H1 (cell line): ENCODE measurements around the gene PML. TPM values are rescaled to one million over a fixed set of nuclear protein-coding genes. Genes with fewer than 3 reads are reported as not detected.

ENCODE experiments used
- BACH1 ChIP-seq: IDR thresholded peaks from 2 replicates; pipeline ENCODE4 v1.6.1; 2012; ENCODE audit warnings: low read length, improper control_type of control experiment
- HDAC2 ChIP-seq, 2 experiments: fragments of 300-600 bp in 1 of 2; sonication (generic) in 1 of 2; IDR thresholded peaks; 2 replicates each; pipeline ENCODE4 v1.6.1; 2011 to 2012; ENCODE audit warnings: low read depth in 2 of 2, low read length in 2 of 2, mild to moderate bottlenecking in 2 of 2, moderate library complexity in 2 of 2, borderline replicate concordance in 1 of 2, inconsistent platforms in 1 of 2
- polyA plus RNA-seq, 7 experiments: library from polyadenylated mRNA; depleted of rRNA in 3 of 7; stranded (reverse) in 5 of 7; unstranded in 2 of 7; fragments of >200 nt in 5 of 7; fragments of 200-250 nt in 2 of 7; gene quantifications; 1 replicate in 5 of 7; 2 replicates in 1 of 7; 4 replicates in 1 of 7; pipeline versions ENCODE4 v1.2.1 to v1.2.3, GENCODE V29; 2011 to 2013; ENCODE audit warnings: missing spikeins in 2 of 7, mixed read lengths in 2 of 7
- total RNA-seq: library from RNA; stranded (reverse); fragmentation: NEBNext Ultra II Directional; extraction: Animal tissue kit (Norgen Biotek cat#: 25700); gene quantifications from 2 replicates; pipeline ENCODE4 v1.2.1, GENCODE V29; 2021

Gene PML
- total and polyA plus RNA-seq, 2 of the 8 experiments (the other 6 are each of a cell fraction or from before 2014, with no cell fraction given): 14.9 to 30.3 TPM

- no peak for TF ChIP-seq BACH1
- TF ChIP-seq HDAC2 (IDR thresholded peaks at IDR 0.05; ENCODE audit: borderline replicate concordance in 1 of 2, low read depth in 2 of 2, low read length in 2 of 2): no peak
Observed at GRCh38 chr15:73989001-73989798, 5.3 kb upstream of the PML start (continued).
